GM23338 (cell line): ENCODE results near the gene PTPN13. TPM values are rescaled to one million over a fixed set of nuclear protein-coding genes. Genes with fewer than 3 reads are reported as not detected.

Experiments used
- ATAC-seq: fragments of 200-7000 bp; cut with Tn5 transposase; 3 replicates; pipeline ENCODE4 v1.9.1; 2020
- DNase-seq: peaks from one replicate; pipeline ENCODE4 v3.0.0-alpha.2; 2015; ENCODE audit warnings: low spot score
- H2AFZ ChIP-seq: fragments of 200-600 bp; sonication (generic); 2 replicates; pipeline ENCODE4 v1.8.0; 2016; ENCODE audit warnings: antibody characterized with exemption, mild to moderate bottlenecking, moderate library complexity
- H3F3A ChIP-seq: fragments of 200-600 bp; sonication (generic); replicated peaks from 2 replicates; pipeline ENCODE4 v1.8.0; 2017; ENCODE audit warnings: antibody characterized with exemption, mixed run types, low read depth
- H3K27ac ChIP-seq: fragments of 200-600 bp; sonication (generic); 2 replicates; pipeline ENCODE4 v1.6.1; 2016; ENCODE audit warnings: low read depth
- H3K27me3 ChIP-seq: fragments of 200-600 bp; sonication (generic); 2 replicates; pipeline ENCODE4 v1.8.0; 2016; ENCODE audit warnings: mild to moderate bottlenecking, mixed run types, moderate library complexity; ENCODE audit not compliant: insufficient read depth
- H3K36me3 ChIP-seq: fragments of 200-600 bp; sonication (generic); 2 replicates; pipeline ENCODE4 v1.8.0; 2016; ENCODE audit warnings: mild to moderate bottlenecking; ENCODE audit not compliant: insufficient read depth
- H3K4me1 ChIP-seq: fragments of 200-600 bp; sonication (generic); 2 replicates; pipeline ENCODE4 v1.8.0; 2016; ENCODE audit warnings: mild to moderate bottlenecking, moderate library complexity; ENCODE audit not compliant: insufficient read depth
- H3K4me2 ChIP-seq: fragments of 200-600 bp; sonication (generic); 2 replicates; pipeline ENCODE4 v1.7.1; 2017; ENCODE audit warnings: mixed run types
- H3K4me3 ChIP-seq: fragments of 200-600 bp; sonication (generic); 2 replicates; pipeline ENCODE4 v1.6.1; 2016; ENCODE audit warnings: mixed run types
- H3K79me2 ChIP-seq: fragments of 200-600 bp; sonication (generic); replicated peaks from 2 replicates; pipeline ENCODE4 v1.8.0; 2017; ENCODE audit warnings: mild to moderate bottlenecking; ENCODE audit not compliant: insufficient read depth
- H3K9me2 ChIP-seq: fragments of 200-600 bp; sonication (generic); 2 replicates; pipeline ENCODE4 v1.8.0; 2017; ENCODE audit not compliant: insufficient read depth
- H4K20me1 ChIP-seq: fragments of 200-600 bp; sonication (generic); replicated peaks from 2 replicates; pipeline ENCODE4 v1.8.0; 2017; ENCODE audit warnings: mild to moderate bottlenecking; ENCODE audit not compliant: insufficient read depth
- H3K27ac Mint-ChIP-seq: 2 replicates; pipeline ENCODE4 v1.8.0; 2020; ENCODE audit warnings: inconsistent platforms, mild to moderate bottlenecking, moderate library complexity, mixed read lengths
- H3K27me3 Mint-ChIP-seq: 3 replicates; pipeline ENCODE4 v1.8.0; 2022; ENCODE audit warnings: low read depth, mild to moderate bottlenecking, moderate library complexity, mixed read lengths, inconsistent platforms; ENCODE audit not compliant: insufficient read depth, poor library complexity
- H3K36me3 Mint-ChIP-seq: 3 replicates; pipeline ENCODE4 v1.8.0; 2021; ENCODE audit warnings: low read depth, mild to moderate bottlenecking, inconsistent platforms, moderate library complexity, mixed read lengths
- H3K4me1 Mint-ChIP-seq: 3 replicates; pipeline ENCODE4 v1.8.0; 2020; ENCODE audit warnings: mild to moderate bottlenecking, inconsistent platforms, mixed read lengths
- H3K4me3 Mint-ChIP-seq: 3 replicates; pipeline ENCODE4 v1.8.0; 2021; ENCODE audit warnings: moderate library complexity, mild to moderate bottlenecking, inconsistent platforms, mixed read lengths
- H3K9me3 Mint-ChIP-seq: 3 replicates; pipeline ENCODE4 v1.8.0; 2020; ENCODE audit warnings: moderate library complexity, mild to moderate bottlenecking, inconsistent platforms, mixed read lengths
- CREB1 ChIP-seq: fragments of 250-450 bp; sonication (Bioruptor Pico); IDR thresholded peaks from 2 replicates; pipeline ENCODE4 v1.5.0; 2020; ENCODE audit warnings: low read depth, mild to moderate bottlenecking, moderate library complexity
- CTCF ChIP-seq, 2 experiments: fragments of 200-600 bp in 1 of 2; sonication (generic) in 1 of 2; conservative IDR thresholded peaks; 2 replicates each; pipeline versions ENCODE4 v1.5.1 to v1.6.1; 2016 to 2017; ENCODE audit warnings: antibody characterized with exemption in 2 of 2, low read depth in 2 of 2, mild to moderate bottlenecking in 2 of 2, moderate library complexity in 1 of 2
- EZH2 ChIP-seq: fragments of 200-600 bp; sonication (generic); IDR thresholded peaks from one replicate; pipeline ENCODE4 v1.8.0; 2017; ENCODE audit warnings: antibody characterized with exemption, mild to moderate bottlenecking, low read depth; ENCODE audit not compliant: unreplicated experiment
- EZH2phosphoT487 ChIP-seq: fragments of 200-600 bp; sonication (generic); IDR thresholded peaks from one replicate; pipeline ENCODE4 v1.8.1; 2018; ENCODE audit warnings: antibody characterized with exemption; ENCODE audit not compliant: unreplicated experiment
- JUNB ChIP-seq: IDR thresholded peaks from one replicate; pipeline ENCODE4 v1.6.1; 2016; ENCODE audit warnings: antibody characterized with exemption; ENCODE audit not compliant: unreplicated experiment
- NANOG ChIP-seq: IDR thresholded peaks from 2 replicates; pipeline ENCODE4 v1.6.1; 2016; ENCODE audit warnings: antibody characterized with exemption, borderline replicate concordance
- POLR2AphosphoS5 ChIP-seq: IDR thresholded peaks from 2 replicates; pipeline ENCODE4 v1.6.1; 2016; ENCODE audit warnings: antibody characterized with exemption, low read depth
- STAT1 ChIP-seq: IDR thresholded peaks from one replicate; pipeline ENCODE4 v1.6.1; 2016; ENCODE audit warnings: antibody characterized with exemption; ENCODE audit not compliant: unreplicated experiment
- ZNF114 ChIP-seq: fragments of 250-450 bp; sonication (Bioruptor Pico); IDR thresholded peaks from 2 replicates; pipeline ENCODE4 v1.5.0; 2020; ENCODE audit warnings: mild to moderate bottlenecking, moderate library complexity
- ZNF331 ChIP-seq: fragments of 250-450 bp; sonication (Bioruptor Pico); IDR thresholded peaks from 2 replicates; pipeline ENCODE4 v1.5.0; 2020; ENCODE audit warnings: low read depth, mild to moderate bottlenecking, moderate library complexity
- ZNF462 ChIP-seq: fragments of 250-450 bp; sonication (Bioruptor Pico); IDR thresholded peaks from 2 replicates; pipeline ENCODE4 v1.5.0; 2020; ENCODE audit warnings: mild to moderate bottlenecking, moderate library complexity
- polyA plus RNA-seq: library from polyadenylated mRNA; unstranded; fragments of >200 nt; fragmentation: Nextera tagmentation; extraction: Ambion mirVana; gene quantifications from 2 replicates; pipeline ENCODE4 v1.2.1, GENCODE V29; 2016
- total RNA-seq: library from RNA; depleted of rRNA; stranded (reverse); fragments of >200 nt; shearing (Covaris generic); gene quantifications from 2 replicates; pipeline ENCODE4 v1.2.3, GENCODE V29; 2014
- TF ChIP-seq, protein P1 (sequence below): IDR thresholded peaks from 2 replicates; pipeline ENCODE4 v1.6.1; 2016; ENCODE audit warnings: antibody characterized with exemption
- TF ChIP-seq, protein P2 (sequence below): IDR thresholded peaks from one replicate; pipeline ENCODE4 v1.6.1; 2018; ENCODE audit warnings: antibody characterized with exemption; ENCODE audit not compliant: unreplicated experiment

The PTPN13 gene
- total and polyA plus RNA-seq, 2 experiments from 2014 or later, result 12.6 to 49.9 TPM

DNA sequence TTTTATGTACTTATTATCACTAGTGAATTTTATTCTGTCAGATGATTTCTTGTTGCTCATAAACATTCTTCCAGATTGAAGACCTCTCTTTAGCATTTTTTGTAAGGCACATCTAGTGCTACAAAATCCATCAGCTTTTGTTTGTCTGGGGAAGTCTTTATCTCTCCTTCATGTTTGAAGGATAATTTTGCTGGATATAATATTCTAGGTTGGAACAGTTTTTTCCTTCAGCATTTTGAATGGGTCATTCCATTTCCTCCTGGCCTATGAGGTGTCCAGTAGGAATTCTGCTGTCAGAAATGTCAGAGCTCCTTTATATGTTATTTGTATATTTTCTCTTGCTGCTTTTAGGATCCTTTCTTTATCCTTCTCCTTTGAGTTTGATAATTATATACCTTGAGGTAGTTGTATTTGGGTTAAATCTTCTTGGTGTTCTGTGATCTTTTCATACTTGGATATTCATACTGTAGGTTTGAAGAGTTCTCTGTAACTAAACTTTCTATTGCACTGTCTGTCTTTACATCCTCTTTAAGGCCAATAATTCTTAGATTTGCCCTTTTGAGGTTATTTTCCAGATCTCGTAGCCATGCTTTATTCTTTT is 58.3 kb downstream of the PTPN13 start:
- no peaks in the 10 kb centered on the region for H3K4me1 Mint-ChIP-seq
- Histone ChIP-seq H3K4me2 (no peak overlapping the region), H4K20me1 (no peaks in the 10 kb centered on the region), H2AFZ (no peak overlapping the region), H3K27me3 (no peaks in the 10 kb centered on the region), H3K4me3 (no peak overlapping the region), H3K79me2 (peaks cover 71% of the 10 kb centered on the region), H3K9me2 (no peaks in the 10 kb centered on the region), H3F3A (no peaks in the 10 kb centered on the region), H3K36me3 (no peaks in the 10 kb centered on the region), H3K27ac (no peak overlapping the region), H3K4me1 (no peaks in the 10 kb centered on the region)
- TF ChIP-seq, protein P1, sequence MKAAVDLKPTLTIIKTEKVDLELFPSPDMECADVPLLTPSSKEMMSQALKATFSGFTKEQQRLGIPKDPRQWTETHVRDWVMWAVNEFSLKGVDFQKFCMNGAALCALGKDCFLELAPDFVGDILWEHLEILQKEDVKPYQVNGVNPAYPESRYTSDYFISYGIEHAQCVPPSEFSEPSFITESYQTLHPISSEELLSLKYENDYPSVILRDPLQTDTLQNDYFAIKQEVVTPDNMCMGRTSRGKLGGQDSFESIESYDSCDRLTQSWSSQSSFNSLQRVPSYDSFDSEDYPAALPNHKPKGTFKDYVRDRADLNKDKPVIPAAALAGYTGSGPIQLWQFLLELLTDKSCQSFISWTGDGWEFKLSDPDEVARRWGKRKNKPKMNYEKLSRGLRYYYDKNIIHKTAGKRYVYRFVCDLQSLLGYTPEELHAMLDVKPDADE, result no peak
- TF ChIP-seq POLR2AphosphoS5 (no peak), ZNF114 (no peak), ZNF462 (CRISPR knock-in tag) (no peak), CREB1 (CRISPR knock-in tag) (no peak), CTCF (conservative IDR thresholded peaks at IDR 0.05; ENCODE audit: low read depth in 2 of 2) (no peak), ZNF331 (no peak), EZH2phosphoT487 (no peak), JUNB (no peak), EZH2 (no peak), STAT1 (no peak), NANOG (no peak)
- TF ChIP-seq, protein P2, sequence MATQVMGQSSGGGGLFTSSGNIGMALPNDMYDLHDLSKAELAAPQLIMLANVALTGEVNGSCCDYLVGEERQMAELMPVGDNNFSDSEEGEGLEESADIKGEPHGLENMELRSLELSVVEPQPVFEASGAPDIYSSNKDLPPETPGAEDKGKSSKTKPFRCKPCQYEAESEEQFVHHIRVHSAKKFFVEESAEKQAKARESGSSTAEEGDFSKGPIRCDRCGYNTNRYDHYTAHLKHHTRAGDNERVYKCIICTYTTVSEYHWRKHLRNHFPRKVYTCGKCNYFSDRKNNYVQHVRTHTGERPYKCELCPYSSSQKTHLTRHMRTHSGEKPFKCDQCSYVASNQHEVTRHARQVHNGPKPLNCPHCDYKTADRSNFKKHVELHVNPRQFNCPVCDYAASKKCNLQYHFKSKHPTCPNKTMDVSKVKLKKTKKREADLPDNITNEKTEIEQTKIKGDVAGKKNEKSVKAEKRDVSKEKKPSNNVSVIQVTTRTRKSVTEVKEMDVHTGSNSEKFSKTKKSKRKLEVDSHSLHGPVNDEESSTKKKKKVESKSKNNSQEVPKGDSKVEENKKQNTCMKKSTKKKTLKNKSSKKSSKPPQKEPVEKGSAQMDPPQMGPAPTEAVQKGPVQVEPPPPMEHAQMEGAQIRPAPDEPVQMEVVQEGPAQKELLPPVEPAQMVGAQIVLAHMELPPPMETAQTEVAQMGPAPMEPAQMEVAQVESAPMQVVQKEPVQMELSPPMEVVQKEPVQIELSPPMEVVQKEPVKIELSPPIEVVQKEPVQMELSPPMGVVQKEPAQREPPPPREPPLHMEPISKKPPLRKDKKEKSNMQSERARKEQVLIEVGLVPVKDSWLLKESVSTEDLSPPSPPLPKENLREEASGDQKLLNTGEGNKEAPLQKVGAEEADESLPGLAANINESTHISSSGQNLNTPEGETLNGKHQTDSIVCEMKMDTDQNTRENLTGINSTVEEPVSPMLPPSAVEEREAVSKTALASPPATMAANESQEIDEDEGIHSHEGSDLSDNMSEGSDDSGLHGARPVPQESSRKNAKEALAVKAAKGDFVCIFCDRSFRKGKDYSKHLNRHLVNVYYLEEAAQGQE, result no peak
- no peak overlapping the region for H3K4me3 Mint-ChIP-seq
- H3K9me3 Mint-ChIP-seq, result peaks cover 82% of the 10 kb centered on the region
- DNase-seq (no peak), ATAC-seq (no peak)
- H3K36me3 Mint-ChIP-seq, result peaks cover 94% of the 10 kb centered on the region
- H3K27me3 Mint-ChIP-seq, result peaks cover 4% of the 10 kb centered on the region
- no peak overlapping the region for H3K27ac Mint-ChIP-seq
